IMR-90 (cell line): ENCODE results near the gene CLDN2. TPM values are rescaled to one million over a fixed set of nuclear protein-coding genes. Genes with fewer than 3 reads are reported as not detected.

ENCODE experiments used
- ATAC-seq: fragments of 200-7000 bp; cut with Tn5 transposase; 2 replicates; pipeline ENCODE4 v1.9.1; 2020; ENCODE audit warnings: low read depth, mild to moderate bottlenecking, moderate library complexity
- BruUV-seq: library from RNA; stranded (reverse); fragments of 400-500 nt; replicated peaks from 2 replicates; lab custom pipeline; 2021; lab: Mats Ljungman, UMichigan
- CTCF ChIA-PET: fragments of 300-600 bp; formaldehyde crosslinking; extraction: SDS; loops from one replicate; lab custom pipeline; 2021; ENCODE audit warnings: antibody characterized with exemption; lab: Yijun Ruan, JAX
- POLR2A ChIA-PET: fragments of 300-600 bp; sonication (Branson Sonifier 250); formaldehyde crosslinking; loops from one replicate; lab custom pipeline; 2022; ENCODE audit warnings: antibody characterized with exemption; ENCODE audit not compliant: unreplicated experiment; lab: Charles Lee
- DNase-seq: peaks from one replicate; pipeline ENCODE4 v3.0.0; 2013
- H2AFZ ChIP-seq: replicated peaks from 2 replicates; pipeline ENCODE3; 2013; ENCODE audit warnings: low read length, mild to moderate bottlenecking; ENCODE audit not compliant: poor library complexity
- H2AK5ac ChIP-seq: 2 replicates; pipeline ENCODE4 v1.6.1; 2013; ENCODE audit warnings: low read depth, low read length, inconsistent platforms
- H2AK9ac ChIP-seq: replicated peaks from 2 replicates; pipeline ENCODE3; 2013; ENCODE audit warnings: mild to moderate bottlenecking, low read depth, low read length, moderate library complexity; ENCODE audit not compliant: poor library complexity
- H2BK120ac ChIP-seq: 2 replicates; pipeline ENCODE4 v1.6.1; 2013; ENCODE audit warnings: low read depth, low read length, inconsistent platforms
- H2BK15ac ChIP-seq: 3 replicates; pipeline ENCODE4 v1.6.1; 2013; ENCODE audit warnings: low read depth, low read length, inconsistent platforms
- H2BK20ac ChIP-seq: 2 replicates; pipeline ENCODE4 v1.6.1; 2013; ENCODE audit warnings: low read depth, mild to moderate bottlenecking, inconsistent platforms, low read length, moderate library complexity
- H2BK5ac ChIP-seq: 2 replicates; pipeline ENCODE4 v1.6.1; 2013; ENCODE audit warnings: mild to moderate bottlenecking, low read depth, low read length, inconsistent platforms; ENCODE audit not compliant: poor library complexity, severe bottlenecking
- H3K14ac ChIP-seq: replicated peaks from 2 replicates; pipeline ENCODE4 v1.6.1; 2013; ENCODE audit warnings: low read depth, low read length, inconsistent platforms
- H3K18ac ChIP-seq: 2 replicates; pipeline ENCODE4 v1.6.1; 2013; ENCODE audit warnings: low read depth, low read length, control low read depth
- H3K23ac ChIP-seq: 2 replicates; pipeline ENCODE4 v1.6.1; 2013; ENCODE audit warnings: low read depth, low read length, inconsistent platforms
- H3K27ac ChIP-seq: 2 replicates; pipeline ENCODE4 v1.5.1; 2013; ENCODE audit warnings: mild to moderate bottlenecking, control low read depth, low read length; ENCODE audit not compliant: insufficient read depth
- H3K27me3 ChIP-seq: 2 replicates; pipeline ENCODE4 v1.6.1; 2013; ENCODE audit warnings: low read length; ENCODE audit not compliant: control insufficient read depth, insufficient read depth
- H3K36me3 ChIP-seq: 2 replicates; pipeline ENCODE4 v1.6.1; 2013; ENCODE audit warnings: low read length, mixed read lengths; ENCODE audit not compliant: control insufficient read depth, insufficient read depth
- H3K4ac ChIP-seq: 2 replicates; pipeline ENCODE4 v1.6.1; 2013; ENCODE audit warnings: low read depth, low read length, inconsistent platforms
- H3K4me1 ChIP-seq: 2 replicates; pipeline ENCODE4 v1.6.1; 2013; ENCODE audit warnings: low read length, mixed read lengths; ENCODE audit not compliant: control insufficient read depth, insufficient read depth
- H3K4me2 ChIP-seq: 2 replicates; pipeline ENCODE4 v1.6.1; 2013; ENCODE audit warnings: low read depth, mild to moderate bottlenecking, control low read depth, low read length, moderate library complexity
- H3K4me3 ChIP-seq: 2 replicates; pipeline ENCODE4 v1.5.1; 2013; ENCODE audit warnings: low read depth, mild to moderate bottlenecking, control low read depth, low read length, moderate library complexity; ENCODE audit not compliant: insufficient read depth
- H3K56ac ChIP-seq: 2 replicates; pipeline ENCODE4 v1.6.1; 2013; ENCODE audit warnings: low read length, inconsistent platforms; ENCODE audit not compliant: insufficient read depth; ENCODE audit errors: extremely low read depth
- H3K79me1 ChIP-seq, 2 experiments: 2 replicates each; pipeline ENCODE4 v1.6.1; 2013; ENCODE audit warnings: low read length in 2 of 2, inconsistent platforms in 1 of 2, low read depth in 1 of 2
- H3K9ac ChIP-seq: 2 replicates; pipeline ENCODE4 v1.6.1; 2013; ENCODE audit warnings: low read depth, low read length, control low read depth
- H3K9me1 ChIP-seq: 2 replicates; pipeline ENCODE4 v1.6.1; 2013; ENCODE audit warnings: low read length, inconsistent platforms; ENCODE audit not compliant: insufficient read depth
- H3K9me3 ChIP-seq: 2 replicates; pipeline ENCODE4 v1.6.1; 2013; ENCODE audit warnings: low read length; ENCODE audit not compliant: control insufficient read depth, insufficient read depth
- H4K20me1 ChIP-seq: 2 replicates; pipeline ENCODE4 v1.6.1; 2013; ENCODE audit warnings: low read length, inconsistent platforms; ENCODE audit not compliant: insufficient read depth
- H4K5ac ChIP-seq: 2 replicates; pipeline ENCODE4 v1.6.1; 2013; ENCODE audit warnings: mild to moderate bottlenecking, low read depth, low read length, control low read depth
- H4K8ac ChIP-seq, 2 experiments: 2 replicates each; pipeline ENCODE4 v1.6.1; 2013; ENCODE audit warnings: low read depth in 2 of 2, low read length in 2 of 2, control low read depth in 1 of 2, inconsistent platforms in 1 of 2
- H4K91ac ChIP-seq: 2 replicates; pipeline ENCODE4 v1.6.1; 2013; ENCODE audit warnings: low read depth, low read length, inconsistent platforms; ENCODE audit not compliant: insufficient read depth
- BHLHE40 ChIP-seq: fragments of 150-350 bp; IDR thresholded peaks from 2 replicates; pipeline ENCODE4 v1.6.1; 2016; ENCODE audit warnings: mild to moderate bottlenecking, low read depth, low read length
- CEBPB ChIP-seq: IDR thresholded peaks from 2 replicates; pipeline ENCODE4 v1.6.1; 2012; ENCODE audit warnings: low read depth, low read length, improper control_type of control experiment
- CHD1 ChIP-seq: IDR thresholded peaks from 2 replicates; pipeline ENCODE4 v1.6.1; 2012; ENCODE audit warnings: low read depth, low read length, improper control_type of control experiment
- MAFK ChIP-seq: IDR thresholded peaks from 2 replicates; pipeline ENCODE4 v1.6.1; 2012; ENCODE audit warnings: low read depth, low read length, improper control_type of control experiment
- MXI1 ChIP-seq: IDR thresholded peaks from 2 replicates; pipeline ENCODE4 v1.6.1; 2012; ENCODE audit warnings: low read depth, mild to moderate bottlenecking, low read length, moderate library complexity, borderline replicate concordance
- NFE2L2 ChIP-seq: fragments of 150-350 bp; IDR thresholded peaks from 2 replicates; pipeline ENCODE4 v1.6.1; 2016; ENCODE audit warnings: low read depth, mild to moderate bottlenecking, low read length
- RCOR1 ChIP-seq: IDR thresholded peaks from 2 replicates; pipeline ENCODE4 v1.6.1; 2012; ENCODE audit warnings: mild to moderate bottlenecking, low read length, improper control_type of control experiment; ENCODE audit not compliant: insufficient replicate concordance
- RFX5 ChIP-seq: IDR thresholded peaks from 2 replicates; pipeline ENCODE4 v1.8.0; 2012; ENCODE audit warnings: low read depth, mild to moderate bottlenecking, low read length, moderate library complexity
- SMC3 ChIP-seq: fragments of 150-350 bp; IDR thresholded peaks from 2 replicates; pipeline ENCODE4 v1.6.1; 2016; ENCODE audit warnings: low read depth, mild to moderate bottlenecking, antibody characterized with exemption, low read length, moderate library complexity
- USF2 ChIP-seq: fragments of 150-350 bp; IDR thresholded peaks from 2 replicates; pipeline ENCODE4 v1.6.1; 2017; ENCODE audit warnings: mild to moderate bottlenecking, antibody characterized with exemption, low read length, low read depth
- WGBS, 2 experiments: methylation state at CpG; one replicate each; pipeline versions ENCODE4 v1.1.5 to v1.1.7; 2013; ENCODE audit warnings: missing lambda C conversion rate in 2 of 2; ENCODE audit not compliant: insufficient read length in 1 of 2; ENCODE audit errors: extremely low coverage in 2 of 2; 5-methylcytosine and 5-hydroxymethylcytosine counted together
- dilution Hi-C: fragments of 300-500 bp; cut with HindIII; formaldehyde crosslinking; loops from one replicate; pipeline ENCODE4 v1.14.3; 2018; ENCODE audit warnings: low sequenced_read_pairs; ENCODE audit not compliant: unreplicated experiment
- in situ Hi-C: fragments of 300-500 bp; cut with MboI; formaldehyde crosslinking; loops from 3 replicates; pipeline ENCODE4 v1.14.3; 2019; ENCODE audit warnings: low sequenced_read_pairs, inconsistent platforms, mixed read lengths
- intact Hi-C: fragments of 100-400 bp; cut with micrococcal nuclease; formaldehyde crosslinking; loops from 2 replicates; pipeline ENCODE4 v1.10.0; 2022
- polyA plus RNA-seq, 3 experiments: library from polyadenylated mRNA; depleted of rRNA; stranded (reverse); fragments of >200 nt; gene quantifications; 2 replicates each; pipeline ENCODE4 v1.2.3, GENCODE V29; 2012; ENCODE audit warnings: low replicate concordance in 1 of 3
- total RNA-seq: library from RNA; depleted of rRNA; stranded (reverse); fragments of >200 nt; gene quantifications from 2 replicates; pipeline ENCODE4 v1.2.3, GENCODE V29; 2012

The CLDN2 gene
- total and polyA plus RNA-seq, 2 of the 4 experiments (the other 2 are of a cell fraction), result 0.03 TPM; not detected in 1

GRCh38 chrX:106903856-106904528 is 16.2 kb upstream of the CLDN2 start:
- Histone ChIP-seq H3K4ac (no peak overlapping the region), H3K4me3 (no peak overlapping the region), H2AFZ (no peak overlapping the region), H2BK15ac (no peak overlapping the region), H3K4me1 (no peaks in the 10 kb centered on the region), H3K9ac (no peak overlapping the region), H3K56ac (no peak overlapping the region), H2AK9ac (no peak overlapping the region), H3K23ac (no peak overlapping the region), H3K14ac (no peak overlapping the region), H3K79me1 (no peaks in the 10 kb centered on the region), H3K4me2 (no peak overlapping the region), H3K27me3 (peaks cover 14% of the 10 kb centered on the region), H3K36me3 (no peaks in the 10 kb centered on the region), H3K27ac (no peak overlapping the region), H2BK120ac (no peak overlapping the region), H2AK5ac (no peak overlapping the region), H3K18ac (no peak overlapping the region), H4K5ac (no peak overlapping the region), H2BK5ac (no peak overlapping the region), H4K20me1 (no peaks in the 10 kb centered on the region), H2BK20ac (no peak overlapping the region), H3K9me1 (no peaks in the 10 kb centered on the region), H4K8ac (no peak overlapping the region), H3K9me3 (no peaks in the 10 kb centered on the region), H4K91ac (no peak overlapping the region)
- in situ Hi-C loops, result no loop called here
- TF ChIP-seq SMC3 (no peak), NFE2L2 (no peak), USF2 (no peak), MXI1 (no peak), RCOR1 (no peak), CHD1 (no peak), RFX5 (no peak), MAFK (no peak), CEBPB (no peak), BHLHE40 (no peak)
- ChIA-PET CTCF (interaction anchor here (1.0 kb wide), 1 partner anchor 10 kb away, joined by 3 read pairs; no protein-coding TSS in a partner anchor), POLR2A (no interaction called here)
- intact Hi-C loops, result no loop called here
- WGBS, 2 experiments, result 67% methylated on average over 2 of the region's 5 CpGs; no CpG with 5 or more reads in 1 of the 2 experiments
- dilution Hi-C loops, result no loop called here
- no peak for ATAC-seq
- BruUV-seq, result no TSS peak
- no peak for DNase-seq
